ENCODE results near the gene LEPROT.
A peak's percentile ranks its signal among the peaks of the same experiment; 100 is the strongest.

The LEPROT gene

DNA sequence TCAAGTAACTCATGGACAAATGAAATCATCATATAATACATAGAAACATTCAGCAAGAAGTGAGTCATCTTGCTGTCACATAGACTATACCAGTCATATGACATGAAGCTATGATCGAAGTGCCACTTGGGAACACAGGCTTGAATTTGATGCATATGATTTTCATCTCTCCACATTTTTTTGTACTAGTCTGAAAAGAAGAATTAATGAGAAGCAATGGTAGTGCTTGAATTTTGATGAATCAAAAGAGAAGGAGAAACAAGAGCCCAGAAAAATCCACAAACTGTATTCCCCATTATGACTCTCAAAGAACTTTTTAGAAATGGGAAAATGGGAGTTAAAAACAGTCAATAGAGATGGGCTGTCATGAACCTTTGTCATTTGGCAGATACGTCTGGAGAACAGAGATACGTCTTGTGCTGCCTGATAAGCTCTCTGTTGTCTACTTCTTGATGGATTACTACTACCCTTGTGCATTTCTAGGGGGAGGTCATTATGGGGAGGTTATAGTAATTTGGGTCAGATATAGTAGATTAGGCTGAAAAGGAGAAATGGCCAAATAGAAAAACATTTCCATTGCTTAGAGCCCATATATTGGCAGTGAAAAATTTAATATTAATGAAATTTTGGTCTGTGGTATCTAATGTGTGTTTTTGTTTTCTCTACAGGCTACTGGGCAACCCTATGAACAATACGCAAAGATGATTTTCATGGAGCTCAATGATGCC, 8.0 kb upstream of the LEPROT start:
- no peak for DNase-seq (ENCODE audit: low read depth)

DNA sequence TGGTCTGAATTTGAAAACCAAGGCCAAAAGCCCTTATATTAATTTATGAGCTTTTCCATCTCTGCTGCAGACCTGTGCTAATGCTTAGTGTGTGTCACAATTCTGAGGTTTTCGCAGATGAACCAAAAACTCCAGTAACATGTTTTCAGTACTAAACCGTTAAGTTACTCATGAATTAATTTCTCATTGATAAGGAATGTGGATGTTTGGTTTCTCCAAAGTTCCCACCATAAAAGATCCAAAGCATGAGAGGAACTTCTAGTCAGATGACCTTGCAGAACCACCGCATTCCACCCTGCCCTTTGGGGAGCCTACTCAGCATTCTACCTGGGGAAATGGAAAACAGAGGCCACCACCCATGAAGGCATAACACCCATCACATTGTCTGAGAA, 7.5 kb upstream of the LEPROT start:
- no peak for DNase-seq (ENCODE audit: low read depth)

DNA sequence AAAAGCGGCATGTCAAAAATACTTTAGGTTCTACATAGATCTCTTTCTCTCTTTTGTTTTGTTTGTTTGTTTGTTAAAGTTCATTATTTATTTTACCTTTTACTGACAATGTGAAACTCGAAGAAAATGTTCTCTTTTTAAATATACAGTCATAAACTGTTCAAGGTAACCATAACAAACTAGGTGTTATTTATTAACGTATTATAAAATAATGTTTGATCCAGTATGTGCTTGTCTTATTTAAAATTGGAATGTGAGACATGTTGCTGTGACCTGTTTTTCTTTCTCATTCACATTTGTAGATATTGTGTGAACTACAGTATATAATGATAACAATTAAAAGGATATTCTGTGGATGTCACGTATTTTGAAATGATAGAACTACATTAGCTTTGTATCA, 5.9 kb upstream of the LEPROT start:
- no peak for DNase-seq (ENCODE audit: low read depth)

DNA sequence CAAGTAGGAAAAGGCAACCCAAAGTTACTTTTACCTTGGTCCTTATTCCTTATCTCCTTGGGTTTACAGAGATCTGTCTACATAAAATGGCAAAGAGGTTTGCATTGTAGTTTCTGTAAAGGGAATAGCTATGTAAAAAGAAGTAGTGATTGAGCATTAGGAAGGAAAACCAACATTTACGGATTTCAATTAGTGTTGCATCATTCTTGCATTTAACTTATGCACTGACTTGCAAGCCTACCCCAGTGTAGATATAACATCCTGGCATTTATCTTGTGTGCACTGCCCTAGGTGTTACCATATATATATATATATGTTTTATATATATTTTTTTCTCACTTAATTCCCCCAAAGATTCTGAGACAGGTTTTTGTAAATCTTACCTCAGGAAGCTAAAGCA, 3.7 kb upstream of the LEPROT start:
- DNase-seq (ENCODE audit: low read depth): no peak

GRCh38 chr1:65417729-65418128, 2.7 kb upstream of the LEPROT start:
- DNase-seq (ENCODE audit: low read depth): no peak

GRCh38 chr1:65418522-65419185, 1.8 kb upstream of the LEPROT start:
- DNase-seq (ENCODE audit: low read depth): no peak

GRCh38 chr1:65419681-65420589, 533 bp upstream of the LEPROT start:
- DNase-seq (ENCODE audit: low read depth): peak; percentile 99

DNA sequence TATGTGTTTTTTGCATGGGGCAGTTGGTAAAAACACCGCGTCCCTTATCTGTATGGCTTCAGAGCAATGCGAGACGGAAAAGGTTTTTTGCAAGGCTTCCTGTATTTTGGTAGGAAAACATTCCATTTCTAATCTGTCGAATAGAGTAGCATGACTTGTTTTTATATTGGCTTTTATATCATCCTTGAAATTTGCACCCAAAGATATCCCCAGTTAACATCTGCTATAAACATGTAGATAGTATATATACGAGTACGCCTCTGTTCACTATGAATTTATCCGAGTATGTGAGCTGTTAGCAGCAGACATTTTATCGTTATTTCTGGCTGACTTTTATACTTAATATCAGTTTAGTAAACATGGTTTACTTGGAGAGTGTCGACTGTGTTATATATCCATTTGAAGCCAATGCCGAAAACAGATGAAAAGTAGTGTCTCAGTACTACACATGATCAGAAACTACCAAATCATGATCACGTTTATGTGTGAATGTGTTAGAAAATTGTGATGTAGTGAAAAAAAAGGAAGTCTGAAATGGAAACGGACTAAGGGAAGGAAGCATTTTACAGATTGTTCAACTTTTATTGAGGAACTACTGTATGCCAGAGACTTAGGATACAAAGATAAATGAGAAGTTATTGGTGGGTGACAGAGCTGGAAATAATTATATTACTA, 1.0 kb downstream of the LEPROT start:
- DNase-seq (ENCODE audit: low read depth): no peak

GRCh38 chr1:65422241-65423203, 2.1 kb downstream of the LEPROT start:
- DNase-seq (ENCODE audit: low read depth): no peak

DNA sequence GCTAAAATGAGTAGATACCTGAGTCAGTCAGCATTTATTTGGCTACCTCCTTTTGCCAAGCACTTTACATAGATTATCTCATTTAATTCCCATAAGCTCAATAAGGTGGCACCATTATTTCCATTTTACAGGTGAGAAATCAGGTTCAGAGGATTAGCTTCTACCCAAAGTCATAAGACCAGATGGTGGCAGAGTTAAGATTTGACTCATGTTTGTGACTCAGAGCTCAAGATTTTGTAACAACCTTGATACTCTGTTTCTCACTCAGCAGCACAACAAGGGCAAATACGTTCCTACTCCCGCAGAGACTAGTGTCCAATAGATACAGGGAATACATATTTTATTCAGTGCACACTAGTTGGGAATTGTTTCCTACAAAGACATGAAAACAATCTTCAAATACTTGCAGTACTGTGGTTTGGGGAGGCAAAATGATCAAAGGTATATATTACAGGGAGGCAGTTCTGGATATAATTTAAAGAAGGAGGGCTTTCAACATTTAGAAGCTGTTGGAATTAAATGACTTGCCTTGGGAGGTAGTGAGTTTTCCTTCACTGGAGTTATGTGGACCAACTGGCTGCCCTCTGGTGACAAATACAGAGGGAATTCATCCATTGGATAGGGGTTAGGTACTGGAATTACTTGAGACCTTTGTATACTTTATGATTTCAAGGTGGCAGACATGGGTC, 3.6 kb downstream of the LEPROT start:
- DNase-seq (ENCODE audit: low read depth): no peak

GRCh38 chr1:65424573-65424889, 4.1 kb downstream of the LEPROT start:
- no peak for DNase-seq (ENCODE audit: low read depth)

- no peak for DNase-seq (ENCODE audit: low read depth)
Measured at GRCh38 chr1:65425006-65425405, 4.5 kb downstream of the LEPROT start.

- no peak for DNase-seq (ENCODE audit: low read depth)
Measured at GRCh38 chr1:65425697-65426096, 5.2 kb downstream of the LEPROT start.

DNA sequence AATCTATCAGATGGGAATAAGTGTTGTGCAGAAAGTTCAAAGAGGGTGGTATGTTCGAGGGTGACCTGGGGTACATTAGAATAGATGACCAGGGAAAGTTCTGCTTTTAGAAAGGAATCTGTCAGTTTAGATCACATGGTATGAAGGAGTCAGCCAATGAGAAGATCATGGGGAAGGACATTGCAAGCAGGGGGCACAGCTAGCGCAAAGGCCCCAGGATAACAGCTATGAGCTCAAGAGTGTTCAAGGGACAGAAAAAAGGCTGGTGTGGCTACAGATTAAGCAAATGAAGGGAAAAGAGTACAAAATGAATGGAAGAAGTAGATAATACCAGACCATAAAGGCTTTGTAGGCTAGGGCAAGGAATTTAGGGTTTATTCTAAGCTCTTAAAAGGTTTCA, 8.6 kb downstream of the LEPROT start:
- no peak for DNase-seq (ENCODE audit: low read depth)

DNA sequence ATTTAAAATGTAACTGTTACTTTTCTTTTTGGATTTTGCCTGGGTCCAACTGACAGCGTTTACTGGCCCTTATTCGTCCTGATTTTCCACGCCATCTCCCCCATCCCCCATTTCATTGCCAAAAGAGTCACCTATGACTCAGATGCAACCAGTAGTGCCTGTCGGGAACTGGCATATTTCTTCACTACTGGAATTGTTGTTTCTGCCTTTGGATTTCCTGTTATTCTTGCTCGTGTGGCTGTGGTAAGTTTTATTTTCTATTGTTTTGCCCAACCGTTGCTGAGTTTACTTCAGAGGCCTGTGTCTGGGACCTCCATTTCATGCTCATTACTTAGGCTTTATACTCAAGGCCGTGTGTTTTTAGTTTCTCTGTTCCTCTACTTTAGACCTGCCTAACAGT, 9.3 kb downstream of the LEPROT start:
- no peak for DNase-seq (ENCODE audit: low read depth)

DNA sequence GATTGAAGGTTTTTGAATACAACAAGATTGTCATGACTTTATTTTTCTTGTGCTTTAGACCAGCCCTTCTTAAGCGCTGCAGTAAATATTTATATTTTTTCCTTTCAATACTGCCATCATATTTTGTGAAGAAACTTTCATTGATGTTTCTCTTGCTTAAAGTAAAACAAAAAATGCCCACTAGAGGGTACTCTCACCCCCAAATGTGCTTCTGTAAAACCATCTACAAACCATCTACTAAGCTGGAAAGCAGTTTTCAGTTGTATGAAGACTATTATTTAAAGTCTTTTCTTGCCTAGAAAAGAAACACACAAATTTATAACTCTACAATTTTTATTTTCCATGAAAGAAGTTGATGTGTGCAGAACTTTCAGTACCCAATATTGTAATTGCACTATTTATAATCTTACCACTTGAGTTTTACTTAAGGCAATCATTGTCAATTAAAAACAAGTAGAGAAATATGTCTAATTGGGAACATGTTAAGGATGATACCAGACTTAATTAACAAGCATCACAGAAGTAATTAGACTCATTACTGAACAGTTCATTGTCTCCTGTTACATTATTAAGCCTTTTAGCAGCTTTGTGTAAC, 10.7 kb downstream of the LEPROT start:
- DNase-seq (ENCODE audit: low read depth): no peak

DNA sequence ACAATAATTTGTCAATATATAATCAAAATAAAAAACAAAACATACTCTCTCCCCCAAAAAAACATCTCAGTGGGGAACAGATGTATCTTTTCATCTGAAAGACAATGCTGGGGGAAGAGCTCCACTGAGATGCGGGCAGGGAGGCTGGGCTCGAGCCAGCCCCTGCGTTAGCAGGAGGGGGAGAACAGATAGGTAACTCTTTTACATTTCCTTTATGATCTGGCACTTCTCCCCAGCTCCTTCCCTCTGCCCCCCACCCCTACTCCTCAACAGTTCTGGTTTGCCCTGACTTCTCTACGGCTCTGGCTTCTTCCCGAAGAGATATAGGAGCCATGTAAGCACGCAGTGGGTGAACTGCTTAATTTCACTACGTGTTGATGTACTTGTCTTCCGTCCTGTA, 12.4 kb downstream of the LEPROT start:
- DNase-seq (ENCODE audit: low read depth): no peak

- no peak for DNase-seq (ENCODE audit: low read depth)
Measured at GRCh38 chr1:65434255-65434654, 13.8 kb downstream of the LEPROT start.

GRCh38 chr1:65434760-65435159, 14.3 kb downstream of the LEPROT start:
- DNase-seq (ENCODE audit: low read depth): no peak

GRCh38 chr1:65435987-65436386, 15.5 kb downstream of the LEPROT start:
- DNase-seq (ENCODE audit: low read depth): no peak

Data from activated T-cell treated with anti-CD3 and anti-CD28 coated beads for 24 hours (primary cell).